Kidney epithelial cell (primary cell): ENCODE results near the gene MBNL1. TPM values are rescaled to one million over a fixed set of nuclear protein-coding genes. Genes with fewer than 3 reads are reported as not detected.

Source experiments
- DNase-seq: peaks from one replicate; pipeline ENCODE4 v3.0.0-alpha.2; 2010; ENCODE audit warnings: low read depth
- H3K27me3 ChIP-seq: 2 replicates; pipeline ENCODE4 v1.6.0; 2011; ENCODE audit warnings: low read length; ENCODE audit not compliant: control insufficient read depth, insufficient read depth
- H3K36me3 ChIP-seq: 2 replicates; pipeline ENCODE4 v1.5.1; 2011; ENCODE audit warnings: low read length; ENCODE audit not compliant: control insufficient read depth, insufficient read depth
- H3K4me3 ChIP-seq: 2 replicates; pipeline ENCODE4 v1.5.1; 2011; ENCODE audit warnings: low read depth, mild to moderate bottlenecking, control low read depth, low read length
- CTCF ChIP-seq: IDR thresholded peaks from 2 replicates; pipeline ENCODE4 v1.5.1; 2011; ENCODE audit warnings: mild to moderate bottlenecking, moderate library complexity, low read length, control low read depth, inconsistent platforms; ENCODE audit not compliant: insufficient read depth, poor library complexity, severe bottlenecking
- total RNA-seq: library from RNA; depleted of rRNA; stranded (reverse); fragments of >200 nt; gene quantifications from 2 replicates; pipeline ENCODE4 v1.2.3, GENCODE V29; 2015

MBNL1 gene
- total RNA-seq, 1 donor from 2014 or later = 47.5 TPM

DNA sequence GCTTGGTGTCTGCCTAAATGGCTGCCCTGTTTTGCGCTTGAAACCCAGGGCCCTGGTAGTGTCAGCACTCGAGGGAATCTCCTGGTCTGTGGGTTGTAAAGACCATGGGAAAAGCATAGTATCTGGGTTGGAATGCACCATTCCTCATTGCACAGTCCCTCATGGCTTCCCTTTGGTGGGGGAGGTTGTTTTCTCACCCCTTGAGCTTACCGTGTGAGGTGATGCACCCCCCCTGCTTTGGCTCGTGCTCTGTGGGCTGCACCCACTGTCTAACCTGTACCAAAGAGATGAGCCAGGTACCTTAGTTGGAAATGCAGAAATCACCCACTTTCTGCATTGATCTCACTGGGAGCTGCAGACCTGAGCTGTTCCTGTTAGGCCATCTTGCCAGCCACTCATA lies 104.7 kb downstream of the MBNL1 start:
- Histone ChIP-seq H3K27me3 (no peaks in the 10 kb centered on the region), H3K36me3 (no peaks in the 10 kb centered on the region), H3K4me3 (no peak overlapping the region)
- no peak for TF ChIP-seq CTCF
- DNase-seq = no peak

- no peaks in the 10 kb centered on the region for H3K27me3 ChIP-seq
- TF ChIP-seq CTCF = no peak
- DNase-seq = no peak
- no peaks in the 10 kb centered on the region for H3K36me3 ChIP-seq
- H3K4me3 ChIP-seq = no peak overlapping the region
Observed at GRCh38 chr3:152374262-152374990, 105.7 kb downstream of the MBNL1 start.

DNA sequence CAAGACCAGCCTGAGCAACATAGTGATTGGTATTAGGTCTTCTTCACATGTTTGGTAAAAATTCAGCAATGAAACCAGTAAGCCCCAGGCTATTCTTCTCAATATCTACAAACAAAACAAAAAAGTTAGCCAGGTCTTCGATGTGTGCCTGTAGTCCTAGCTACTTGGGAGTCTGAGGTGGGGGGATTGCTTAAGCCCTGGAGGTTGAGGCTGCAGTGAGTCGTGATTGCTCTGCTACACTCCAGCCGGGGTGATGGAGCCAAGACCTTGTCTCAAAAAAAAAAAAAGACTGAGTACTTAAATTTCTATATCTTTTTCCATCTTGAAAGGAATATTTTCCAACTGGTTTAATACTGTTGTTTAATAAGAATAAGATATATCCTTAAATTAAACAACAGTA lies 106.8 kb downstream of the MBNL1 start:
- no peak for DNase-seq
- H3K36me3 ChIP-seq = no peaks in the 10 kb centered on the region
- H3K27me3 ChIP-seq = no peaks in the 10 kb centered on the region
- no peak for TF ChIP-seq CTCF
- H3K4me3 ChIP-seq = no peak overlapping the region

GRCh38 chr3:152376351-152377183 lies 107.8 kb downstream of the MBNL1 start:
- H3K36me3 ChIP-seq = no peaks in the 10 kb centered on the region
- H3K27me3 ChIP-seq = no peaks in the 10 kb centered on the region
- no peak for TF ChIP-seq CTCF
- no peak overlapping the region for H3K4me3 ChIP-seq
- DNase-seq = no peak

DNA sequence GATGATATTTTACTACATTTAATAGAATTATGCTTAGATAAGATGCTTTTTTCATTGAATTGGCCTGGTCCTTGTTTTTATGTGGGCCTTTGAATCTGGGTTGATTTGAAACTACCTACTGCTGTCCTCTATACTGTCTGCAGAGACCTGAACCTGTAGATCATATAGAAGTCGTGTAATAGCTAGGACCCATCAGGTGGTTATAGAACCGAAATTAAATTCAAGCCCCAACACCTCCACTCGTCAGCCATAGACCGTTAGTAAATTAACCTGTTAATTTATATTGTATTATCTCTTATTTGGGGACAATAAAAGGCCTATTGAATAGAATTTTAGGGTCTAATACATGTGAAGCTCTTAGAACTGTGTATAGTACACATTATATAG lies 108.4 kb downstream of the MBNL1 start:
- no peaks in the 10 kb centered on the region for H3K27me3 ChIP-seq
- no peaks in the 10 kb centered on the region for H3K36me3 ChIP-seq
- no peak overlapping the region for H3K4me3 ChIP-seq
- DNase-seq = no peak
- no peak for TF ChIP-seq CTCF
